Central memory CD8-positive, alpha-beta T cell (primary cell): Measurements from ENCODE around the gene SIX2.
"Not testable (repeated sequence)": the region's sequence is repeated elsewhere in the genome, so short reads cannot be mapped to it uniquely, and the experiment has no call there.

ENCODE experiments used
- ATAC-seq: fragments of 150-1000 bp; cut with Tn5 transposase; replicated peaks from 2 replicates; pipeline ENCODE4 v1.10.0; 2022; ENCODE audit warnings: mild to moderate bottlenecking, moderate FRiP score, moderate number of reproducible peaks; ENCODE audit not compliant: poor library complexity, severe bottlenecking; ENCODE audit errors: extremely low read depth
- DNase-seq, 2 donors: peaks; one replicate each; pipeline ENCODE4 v3.0.0; 2021; ENCODE audit warnings: low spot score in 2 of 2
- H3K27ac Mint-ChIP-seq: one replicate; pipeline ENCODE4 v1.8.0; 2022; ENCODE audit warnings: low read depth, mild to moderate bottlenecking, moderate library complexity, mixed read lengths
- H3K27me3 Mint-ChIP-seq: one replicate; pipeline ENCODE4 v1.8.0; 2022; ENCODE audit warnings: mixed read lengths
- H3K36me3 Mint-ChIP-seq: one replicate; pipeline ENCODE4 v1.8.0; 2022; ENCODE audit warnings: mild to moderate bottlenecking, moderate library complexity, mixed read lengths; ENCODE audit not compliant: insufficient read depth
- H3K4me1 Mint-ChIP-seq: one replicate; pipeline ENCODE4 v1.8.0; 2022; ENCODE audit warnings: mixed read lengths
- H3K4me3 Mint-ChIP-seq: one replicate; pipeline ENCODE4 v1.8.0; 2022; ENCODE audit warnings: mild to moderate bottlenecking, moderate library complexity, mixed read lengths
- H3K9me3 Mint-ChIP-seq: one replicate; pipeline ENCODE4 v1.8.0; 2022; ENCODE audit warnings: mixed read lengths

The SIX2 gene

GRCh38 chr2:45038861-45039260, 29.6 kb upstream of the SIX2 start:
- H3K4me1 Mint-ChIP-seq, ATAC-seq, H3K4me3 Mint-ChIP-seq, H3K27ac Mint-ChIP-seq, DNase-seq, H3K9me3 Mint-ChIP-seq, H3K27me3 Mint-ChIP-seq, H3K36me3 Mint-ChIP-seq: not testable (repeated sequence)

GRCh38 chr2:45033302-45033701, 24.1 kb upstream of the SIX2 start:
- ATAC-seq (no peak), DNase-seq (no peak)
- H3K4me1 Mint-ChIP-seq = no peaks in the 10 kb centered on the region
- H3K27ac Mint-ChIP-seq = no peak overlapping the region
- peaks cover 22% of the 10 kb centered on the region for H3K27me3 Mint-ChIP-seq
- no peaks in the 10 kb centered on the region for H3K36me3 Mint-ChIP-seq
- no peaks in the 10 kb centered on the region for H3K9me3 Mint-ChIP-seq
- H3K4me3 Mint-ChIP-seq = no peak overlapping the region

GRCh38 chr2:45031028-45031427, 21.8 kb upstream of the SIX2 start:
- Mint-ChIP-seq H3K36me3 (no peaks in the 10 kb centered on the region), H3K4me3 (no peak overlapping the region), H3K27me3 (peaks cover 25% of the 10 kb centered on the region), H3K9me3 (no peaks in the 10 kb centered on the region), H3K4me1 (no peaks in the 10 kb centered on the region), H3K27ac (no peak overlapping the region)
- ATAC-seq (no peak), DNase-seq (no peak)

GRCh38 chr2:45030553-45030952, 21.3 kb upstream of the SIX2 start:
- ATAC-seq (no peak), DNase-seq (no peak)
- H3K9me3 Mint-ChIP-seq = no peaks in the 10 kb centered on the region
- no peak overlapping the region for H3K4me3 Mint-ChIP-seq
- no peaks in the 10 kb centered on the region for H3K4me1 Mint-ChIP-seq
- no peaks in the 10 kb centered on the region for H3K36me3 Mint-ChIP-seq
- H3K27me3 Mint-ChIP-seq = peaks cover 30% of the 10 kb centered on the region
- no peak overlapping the region for H3K27ac Mint-ChIP-seq

DNA sequence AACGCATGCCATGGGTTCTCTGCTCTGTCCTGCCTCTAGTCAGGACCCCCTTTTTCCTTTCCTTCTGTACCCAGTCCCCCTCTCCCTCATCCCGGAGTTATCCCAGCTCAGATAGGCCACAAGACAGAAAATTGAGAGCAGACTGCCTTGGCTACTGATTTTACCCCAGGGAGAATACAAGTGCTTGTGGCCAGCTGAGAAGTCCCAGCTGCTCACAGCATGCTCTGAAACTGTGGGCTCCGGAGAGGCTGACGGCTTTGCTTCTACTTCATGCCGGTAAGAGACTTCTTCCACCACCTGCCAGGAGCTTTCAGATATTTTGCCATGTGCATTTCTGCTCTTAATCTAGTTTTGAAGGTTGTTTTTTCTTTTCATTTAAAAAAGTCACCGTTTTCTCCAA, 20.0 kb upstream of the SIX2 start:
- Mint-ChIP-seq H3K4me3 (no peak overlapping the region), H3K4me1 (no peaks in the 10 kb centered on the region), H3K27ac (no peak overlapping the region), H3K9me3 (no peaks in the 10 kb centered on the region), H3K27me3 (peaks cover 37% of the 10 kb centered on the region), H3K36me3 (no peaks in the 10 kb centered on the region)
- no peak for DNase-seq
- ATAC-seq = no peak

DNA sequence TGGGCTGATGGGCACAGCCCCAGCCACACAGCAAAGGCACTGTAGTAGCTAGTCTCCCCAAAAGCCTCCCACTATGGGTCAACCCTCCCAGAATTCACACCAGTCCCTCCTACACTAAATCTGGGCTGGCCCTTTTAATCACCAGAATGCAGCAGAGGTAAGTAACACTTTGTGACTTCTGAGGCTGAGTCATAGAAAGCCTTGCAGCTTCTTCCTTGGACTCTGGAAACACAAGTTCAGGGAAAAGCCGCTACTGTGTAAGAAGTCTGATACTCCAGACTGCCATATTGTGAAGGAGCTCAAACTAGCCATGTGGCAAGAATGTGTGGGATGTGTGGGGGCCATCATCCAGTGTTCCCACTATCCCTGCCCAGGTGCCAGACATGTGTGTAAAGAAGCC, 19.0 kb upstream of the SIX2 start:
- no peaks in the 10 kb centered on the region for H3K36me3 Mint-ChIP-seq
- H3K27ac Mint-ChIP-seq = no peak overlapping the region
- DNase-seq (no peak), ATAC-seq (no peak)
- no peaks in the 10 kb centered on the region for H3K4me1 Mint-ChIP-seq
- H3K4me3 Mint-ChIP-seq = no peak overlapping the region
- H3K9me3 Mint-ChIP-seq = no peaks in the 10 kb centered on the region
- peaks cover 37% of the 10 kb centered on the region for H3K27me3 Mint-ChIP-seq

DNA sequence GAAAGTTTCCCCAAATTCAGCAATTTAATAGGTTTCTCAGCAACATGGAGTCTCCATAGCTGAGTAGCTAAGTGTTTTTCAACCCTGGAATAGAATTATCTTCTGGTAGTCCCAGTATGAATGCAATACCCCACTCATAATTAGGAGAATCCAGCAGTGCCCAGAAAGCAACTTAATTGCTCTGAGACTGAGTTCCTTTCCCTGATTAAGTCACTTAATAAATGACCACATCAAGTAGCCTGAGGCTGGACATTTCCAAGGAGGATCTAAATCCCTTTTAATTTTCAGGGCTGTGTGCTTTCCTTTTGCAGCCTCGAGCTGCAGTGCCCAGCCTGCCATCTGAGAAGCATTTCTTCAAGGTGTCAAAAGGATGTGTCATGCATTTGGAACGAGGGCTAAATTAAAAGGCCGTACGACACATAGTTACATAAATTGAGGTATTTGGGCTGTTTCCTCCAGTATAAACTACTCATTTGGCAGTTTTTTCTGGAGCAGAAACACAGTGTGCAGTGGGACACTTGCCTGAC, 17.7 kb upstream of the SIX2 start:
- Mint-ChIP-seq H3K36me3 (peaks cover 2% of the 10 kb centered on the region), H3K27me3 (peaks cover 48% of the 10 kb centered on the region), H3K4me3 (no peak overlapping the region), H3K9me3 (no peaks in the 10 kb centered on the region), H3K4me1 (no peaks in the 10 kb centered on the region), H3K27ac (no peak overlapping the region)
- DNase-seq (no peak), ATAC-seq (no peak)

GRCh38 chr2:45024600-45025291, 15.5 kb upstream of the SIX2 start:
- Mint-ChIP-seq H3K4me3 (no peak overlapping the region), H3K9me3 (no peaks in the 10 kb centered on the region), H3K27ac (no peak overlapping the region), H3K4me1 (no peaks in the 10 kb centered on the region), H3K27me3 (peaks cover 41% of the 10 kb centered on the region), H3K36me3 (peaks cover 2% of the 10 kb centered on the region)
- no peak for DNase-seq
- ATAC-seq = no peak

- Mint-ChIP-seq H3K36me3 (peaks cover 2% of the 10 kb centered on the region), H3K27me3 (peaks cover 41% of the 10 kb centered on the region), H3K4me1 (no peaks in the 10 kb centered on the region), H3K4me3 (no peak overlapping the region), H3K9me3 (no peaks in the 10 kb centered on the region), H3K27ac (no peak overlapping the region)
- ATAC-seq (no peak), DNase-seq (no peak)
Observed at GRCh38 chr2:45024097-45024496, 14.8 kb upstream of the SIX2 start.

DNA sequence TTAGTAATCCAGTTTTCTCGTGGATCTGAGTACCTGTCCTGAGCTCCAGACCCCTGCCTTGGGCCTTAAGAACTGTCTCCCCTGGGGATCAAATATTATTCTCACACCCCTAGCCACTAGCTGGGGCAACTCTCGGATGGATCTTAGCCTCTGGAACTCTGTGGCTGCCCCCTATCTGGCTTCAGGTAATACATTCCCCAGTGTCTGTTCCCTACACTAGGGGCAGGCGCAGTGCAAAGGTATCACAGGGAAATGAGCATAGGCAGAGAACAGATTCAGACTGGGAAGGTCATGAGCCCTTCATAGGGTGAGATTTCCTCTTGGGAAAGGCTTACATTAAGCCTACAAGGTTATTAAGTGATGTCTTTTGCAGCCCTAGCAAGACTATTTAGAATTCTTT, 11.2 kb upstream of the SIX2 start:
- H3K27me3 Mint-ChIP-seq = peaks cover 61% of the 10 kb centered on the region

DNA sequence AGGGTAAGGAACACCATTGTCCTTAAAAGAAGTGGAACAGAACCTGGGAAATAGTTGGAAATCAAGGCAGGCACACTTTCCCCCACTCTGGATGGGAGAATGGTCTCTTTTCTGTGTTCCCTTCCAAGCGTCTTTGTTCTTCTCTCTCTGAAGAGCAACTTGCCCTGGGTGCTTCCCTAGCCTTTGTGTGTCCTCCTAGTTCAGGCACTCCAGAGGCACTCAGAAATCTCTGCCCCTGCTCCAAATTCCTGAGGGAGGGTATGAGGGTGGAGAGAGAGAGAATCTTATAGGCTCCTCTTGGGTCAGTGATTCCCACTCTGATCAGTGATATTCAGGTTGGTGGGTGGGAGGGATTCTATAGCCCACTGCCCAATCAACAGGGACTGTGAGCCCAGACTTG, 8.8 kb upstream of the SIX2 start:
- no peak overlapping the region for H3K4me3 Mint-ChIP-seq
- no peaks in the 10 kb centered on the region for H3K4me1 Mint-ChIP-seq
- H3K27me3 Mint-ChIP-seq = peaks cover 68% of the 10 kb centered on the region
- peaks cover 5% of the 10 kb centered on the region for H3K36me3 Mint-ChIP-seq
- H3K9me3 Mint-ChIP-seq = no peaks in the 10 kb centered on the region
- ATAC-seq (no peak), DNase-seq (no peak)
- no peak overlapping the region for H3K27ac Mint-ChIP-seq

More for the DNA sequence above, 11.2 kb upstream of the SIX2 start:
- Mint-ChIP-seq H3K4me1 (no peaks in the 10 kb centered on the region), H3K27ac (no peak overlapping the region), H3K9me3 (no peaks in the 10 kb centered on the region), H3K4me3 (no peak overlapping the region), H3K36me3 (peaks cover 5% of the 10 kb centered on the region)
- no peak for ATAC-seq
- DNase-seq = no peak

GRCh38 chr2:45014831-45015230, 5.6 kb upstream of the SIX2 start:
- H3K9me3 Mint-ChIP-seq = no peaks in the 10 kb centered on the region
- peaks cover 3% of the 10 kb centered on the region for H3K36me3 Mint-ChIP-seq
- ATAC-seq = no peak
- peaks cover 84% of the 10 kb centered on the region for H3K27me3 Mint-ChIP-seq
- no peak overlapping the region for H3K27ac Mint-ChIP-seq
- DNase-seq = no peak
- peak overlapping the region; percentile 34 for H3K4me3 Mint-ChIP-seq
- H3K4me1 Mint-ChIP-seq = no peaks in the 10 kb centered on the region

DNA sequence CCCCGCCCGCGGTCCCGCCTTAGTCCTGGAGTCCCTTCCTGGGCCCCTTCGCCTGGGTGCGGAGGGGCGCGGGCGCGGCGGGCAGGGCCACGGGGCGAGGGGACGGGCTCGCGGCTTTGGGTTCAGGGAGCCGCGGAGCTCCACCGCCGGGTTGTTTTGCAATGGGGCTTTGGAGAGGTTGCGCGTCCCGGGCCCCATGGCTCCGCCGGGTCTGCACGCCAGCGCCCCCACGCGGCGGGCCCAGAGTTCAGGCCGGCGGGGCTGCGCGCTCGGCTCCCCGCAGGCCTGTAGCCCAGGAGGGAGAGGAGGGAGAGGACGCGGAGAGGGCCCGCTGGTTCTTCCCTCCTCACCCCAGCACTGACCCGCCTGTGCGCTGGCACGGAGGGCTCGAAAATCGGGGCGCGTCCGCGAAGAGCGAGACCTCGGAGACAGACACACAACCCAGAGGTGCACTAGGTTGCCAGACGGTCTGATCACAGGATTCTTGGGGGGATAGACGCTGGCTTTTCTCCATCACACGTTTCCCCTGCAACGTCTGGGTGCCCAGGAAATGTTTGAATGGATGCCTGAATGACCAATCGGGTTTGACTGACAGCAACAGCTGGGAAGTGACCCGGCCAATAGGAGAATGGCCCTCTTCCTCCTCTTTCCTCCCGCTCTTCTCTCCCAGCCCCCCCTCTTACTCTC, 4.9 kb upstream of the SIX2 start:
- Mint-ChIP-seq H3K9me3 (no peaks in the 10 kb centered on the region), H3K27ac (no peak overlapping the region), H3K36me3 (peaks cover 3% of the 10 kb centered on the region), H3K27me3 (peaks cover 84% of the 10 kb centered on the region), H3K4me3 (peak overlapping the region; percentile 34), H3K4me1 (no peaks in the 10 kb centered on the region)
- ATAC-seq = no peak
- DNase-seq = no peak
